HepG2 (cell line): ENCODE measurements around the gene WDR27. TPM values are rescaled to one million over a fixed set of nuclear protein-coding genes. Genes with fewer than 3 reads are reported as not detected.

Experiments used
- GABPA ChIP-seq, 2 experiments: IDR thresholded peaks; 2 replicates each; pipeline ENCODE4 v1.6.1; 2011 to 2016; ENCODE audit warnings: low read depth in 2 of 2, low read length in 1 of 2, missing biosample characterization in 1 of 2, missing genetic modification characterization in 1 of 2
- JDP2 ChIP-seq: sonication (generic); formaldehyde crosslinking; IDR thresholded peaks from 2 replicates; pipeline ENCODE4 v1.8.1; 2022; ENCODE audit warnings: missing genetic modification reagents, borderline replicate concordance
- MXI1 ChIP-seq: IDR thresholded peaks from 3 replicates; pipeline ENCODE4 v1.6.1; 2012; ENCODE audit warnings: low read depth, low read length, inconsistent platforms, borderline replicate concordance
- RAD21 ChIP-seq: fragments of 450-650 bp; formaldehyde crosslinking; IDR thresholded peaks from 2 replicates; pipeline ENCODE4 v1.5.0; 2020; ENCODE audit warnings: mild to moderate bottlenecking
- TFAP4 ChIP-seq: sonication (generic); IDR thresholded peaks from 2 replicates; pipeline ENCODE4 v1.6.1; 2016; ENCODE audit warnings: low read depth, borderline replicate concordance
- ZNF17 ChIP-seq: sonication (generic); formaldehyde crosslinking; IDR thresholded peaks from 2 replicates; pipeline ENCODE4 v1.5.0; 2020; ENCODE audit warnings: mild to moderate bottlenecking, missing genetic modification reagents
- polyA plus RNA-seq, 8 experiments: library from polyadenylated mRNA; depleted of rRNA in 3 of 8; stranded (reverse) in 7 of 8; unstranded in 1 of 8; fragments of >200 nt; fragmentation: Illumina TruSeq in 4 of 8; extraction: Trizol in 4 of 8; gene quantifications; 2 replicates each; pipeline versions ENCODE4 v1.2.1 to v1.2.3, GENCODE V29; 2011 to 2016; ENCODE audit warnings: low read depth in 4 of 8, missing spikeins in 1 of 8, mixed read lengths in 1 of 8; ENCODE audit not compliant: insufficient read depth in 1 of 8
- total RNA-seq, 5 experiments: library from RNA; depleted of rRNA; stranded (reverse); fragments of >200 nt; fragmentation: Illumina TruSeq; extraction: Trizol; gene quantifications; 2 replicates each; pipeline ENCODE4 v1.2.3, GENCODE V29; 2016; ENCODE audit warnings: low read depth in 1 of 5
- TF ChIP-seq, protein P1 (sequence below), 2 experiments: sonication (generic) in 1 of 2; formaldehyde crosslinking in 1 of 2; IDR thresholded peaks; 2 replicates each; pipeline versions ENCODE4 v1.4.0 to v1.6.1; 2016 to 2020; ENCODE audit warnings: borderline replicate concordance in 1 of 2, low read depth in 1 of 2, mild to moderate bottlenecking in 1 of 2, missing genetic modification reagents in 1 of 2
- TF ChIP-seq, protein P2 (sequence below): sonication (generic); formaldehyde crosslinking; IDR thresholded peaks from 2 replicates; pipeline ENCODE4 v1.5.0; 2020; ENCODE audit warnings: mild to moderate bottlenecking, missing genetic modification reagents

The WDR27 gene
- total and polyA plus RNA-seq, 2 of the 13 experiments (the other 11 are each of a cell fraction or from before 2014, with no cell fraction given): 34.1 to 80.3 TPM

- TF ChIP-seq, protein P1, sequence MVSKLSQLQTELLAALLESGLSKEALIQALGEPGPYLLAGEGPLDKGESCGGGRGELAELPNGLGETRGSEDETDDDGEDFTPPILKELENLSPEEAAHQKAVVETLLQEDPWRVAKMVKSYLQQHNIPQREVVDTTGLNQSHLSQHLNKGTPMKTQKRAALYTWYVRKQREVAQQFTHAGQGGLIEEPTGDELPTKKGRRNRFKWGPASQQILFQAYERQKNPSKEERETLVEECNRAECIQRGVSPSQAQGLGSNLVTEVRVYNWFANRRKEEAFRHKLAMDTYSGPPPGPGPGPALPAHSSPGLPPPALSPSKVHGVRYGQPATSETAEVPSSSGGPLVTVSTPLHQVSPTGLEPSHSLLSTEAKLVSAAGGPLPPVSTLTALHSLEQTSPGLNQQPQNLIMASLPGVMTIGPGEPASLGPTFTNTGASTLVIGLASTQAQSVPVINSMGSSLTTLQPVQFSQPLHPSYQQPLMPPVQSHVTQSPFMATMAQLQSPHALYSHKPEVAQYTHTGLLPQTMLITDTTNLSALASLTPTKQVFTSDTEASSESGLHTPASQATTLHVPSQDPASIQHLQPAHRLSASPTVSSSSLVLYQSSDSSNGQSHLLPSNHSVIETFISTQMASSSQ (IDR thresholded peaks at IDR 0.05; ENCODE audit: low read depth): no peak
- TF ChIP-seq, protein P1 (CRISPR knock-in tag; IDR thresholded peaks at IDR 0.05; ENCODE audit: borderline replicate concordance): no peak
- TF ChIP-seq GABPA (IDR thresholded peaks at IDR 0.05; ENCODE audit: low read depth, low read length) (0 out of 2 replicates have a peak, but pooled peaks have one; percentile 14), GABPA (CRISPR knock-in tag; IDR thresholded peaks at IDR 0.05; ENCODE audit: low read depth) (no peak), MXI1 (0 out of 3 replicates have a peak, but pooled peaks have one; percentile 12), JDP2 (CRISPR knock-in tag) (0 out of 2 replicates have a peak, but pooled peaks have one; percentile 6), TFAP4 (no peak), ZNF17 (CRISPR knock-in tag) (no peak), RAD21 (peak; percentile 67)
- TF ChIP-seq, protein P2, sequence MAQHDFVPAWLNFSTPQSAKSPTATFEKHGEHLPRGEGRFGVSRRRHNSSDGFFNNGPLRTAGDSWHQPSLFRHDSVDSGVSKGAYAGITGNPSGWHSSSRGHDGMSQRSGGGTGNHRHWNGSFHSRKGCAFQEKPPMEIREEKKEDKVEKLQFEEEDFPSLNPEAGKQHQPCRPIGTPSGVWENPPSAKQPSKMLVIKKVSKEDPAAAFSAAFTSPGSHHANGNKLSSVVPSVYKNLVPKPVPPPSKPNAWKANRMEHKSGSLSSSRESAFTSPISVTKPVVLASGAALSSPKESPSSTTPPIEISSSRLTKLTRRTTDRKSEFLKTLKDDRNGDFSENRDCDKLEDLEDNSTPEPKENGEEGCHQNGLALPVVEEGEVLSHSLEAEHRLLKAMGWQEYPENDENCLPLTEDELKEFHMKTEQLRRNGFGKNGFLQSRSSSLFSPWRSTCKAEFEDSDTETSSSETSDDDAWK (CRISPR knock-in tag): no peak
Measured at GRCh38 chr6:169723991-169724493, 22.2 kb upstream of the WDR27 start (continued).
